GM18861 (cell line): ENCODE results near the gene NUDT21.

ENCODE experiments used
- ATAC-seq: cut with Tn5 transposase; IDR thresholded peaks from one replicate; pipeline ENCODE4 v1.9.1; 2021; ENCODE audit not compliant: unreplicated experiment

Gene NUDT21

GRCh38 chr16:56463153-56463552 is 12.0 kb upstream of the NUDT21 start:
- ATAC-seq, result no peak

GRCh38 chr16:56462064-56462796 is 11.1 kb upstream of the NUDT21 start:
- ATAC-seq, result no peak

GRCh38 chr16:56460101-56460500 is 9.0 kb upstream of the NUDT21 start:
- no peak for ATAC-seq

- ATAC-seq, result no peak
Measured at GRCh38 chr16:56457927-56458470, 6.9 kb upstream of the NUDT21 start.

GRCh38 chr16:56451753-56452689 is 889 bp upstream of the NUDT21 start:
- peak; percentile 24 for ATAC-seq

- peak; percentile 7 for ATAC-seq
Measured at GRCh38 chr16:56450275-56450985, 702 bp downstream of the NUDT21 start.

- no peak for ATAC-seq
Measured at GRCh38 chr16:56448005-56448404, 3.1 kb downstream of the NUDT21 start.

- no peak for ATAC-seq
Measured at GRCh38 chr16:56447286-56447685, 3.8 kb downstream of the NUDT21 start.

- no peak for ATAC-seq
Measured at GRCh38 chr16:56438038-56438437, 13.1 kb downstream of the NUDT21 start.

GRCh38 chr16:56436258-56436657 is 14.9 kb downstream of the NUDT21 start:
- no peak for ATAC-seq

GRCh38 chr16:56428091-56428490 is 23.0 kb downstream of the NUDT21 start:
- no peak for ATAC-seq

GRCh38 chr16:56426585-56426984 is 24.5 kb downstream of the NUDT21 start:
- ATAC-seq, result no peak

GRCh38 chr16:56425439-56425832 is 25.7 kb downstream of the NUDT21 start, which contains the start of gene AMFR:
AMFR (minus strand) TSS chr16:56425545; CDS start chr16:56425327, 218 bp downstream.
- ATAC-seq, result peak; percentile 59

GRCh38 chr16:56424791-56425438 is 26.2 kb downstream of the NUDT21 start:
- ATAC-seq, result peak; percentile 11

- no peak for ATAC-seq
Measured at GRCh38 chr16:56424404-56424764, 26.7 kb downstream of the NUDT21 start.

- no peak for ATAC-seq
Measured at GRCh38 chr16:56423584-56424403, 27.3 kb downstream of the NUDT21 start.

GRCh38 chr16:56422896-56423441 is 28.2 kb downstream of the NUDT21 start:
- no peak for ATAC-seq

GRCh38 chr16:56421976-56422669 is 29.0 kb downstream of the NUDT21 start:
- no peak for ATAC-seq

- peak; percentile 26 for ATAC-seq
Measured at GRCh38 chr16:56421313-56421712, 29.8 kb downstream of the NUDT21 start.
